K562 (cell line): ENCODE results near the gene MSS51. TPM values are rescaled to one million over a fixed set of nuclear protein-coding genes. Genes with fewer than 3 reads are reported as not detected.
A peak's percentile ranks its signal among the peaks of the same experiment; 100 is the strongest.

Experiments used
- ATAC-seq: fragments of 200-7000 bp; cut with Tn5 transposase; 3 replicates; pipeline ENCODE4 v1.9.1; 2020; ENCODE audit warnings: moderate library complexity
- BruUV-seq: library from RNA; stranded (reverse); fragments of 400-500 nt; replicated peaks from 2 replicates; lab custom pipeline; 2021; lab: Mats Ljungman, UMichigan
- CTCF ChIA-PET: fragments of 300-600 bp; formaldehyde crosslinking; extraction: SDS; loops from one replicate; lab custom pipeline; 2021; ENCODE audit warnings: low intra/inter-chr PET ratio; lab: Yijun Ruan, JAX
- POLR2A ChIA-PET: fragments of 300-600, 350-650 bp; sonication (Branson Sonifier 250); formaldehyde crosslinking; extraction: SDS; loops from one replicate; lab custom pipeline; 2021; ENCODE audit warnings: antibody characterized with exemption, inconsistent platforms; lab: Yijun Ruan, JAX
- DNase-seq, 4 experiments: peaks; one replicate each; pipeline versions ENCODE4 v3.0.0 to v3.0.0-alpha.2; 2011 to 2018; ENCODE audit warnings: low spot score in 3 of 4, mixed read lengths in 3 of 4; ENCODE audit errors: extremely low read depth in 1 of 4
- FAIRE-seq: peaks from 2 replicates; lab custom pipeline; 2011; peaks lifted over from hg19 to GRCh38; lab: Jason Lieb, UNC
- H2AFZ ChIP-seq: 2 replicates; pipeline ENCODE4 v1.6.0; 2011; ENCODE audit warnings: low read depth, low read length, control low read depth, inconsistent platforms
- H3K27ac ChIP-seq: fragments of 200-600 bp; 3 replicates; pipeline ENCODE4 v1.8.0; 2011; ENCODE audit warnings: low read depth, mild to moderate bottlenecking, control low read depth, inconsistent platforms, low read length, moderate library complexity, mixed read lengths; ENCODE audit errors: extremely low read depth
- H3K27me3 ChIP-seq, 2 experiments: fragments of 300-600 bp in 1 of 2; 2 replicates in 1 of 2; 3 replicates in 1 of 2; pipeline versions ENCODE4 v1.6.0 to v1.8.0; 2011; ENCODE audit warnings: inconsistent platforms in 2 of 2, low read length in 2 of 2, mild to moderate bottlenecking in 1 of 2, mixed read lengths in 1 of 2, moderate library complexity in 1 of 2; ENCODE audit not compliant: control insufficient read depth in 2 of 2, insufficient read depth in 2 of 2
- H3K36me3 ChIP-seq: fragments of 300-600 bp; 3 replicates; pipeline ENCODE4 v1.8.0; 2011; ENCODE audit warnings: mild to moderate bottlenecking, low read length, inconsistent platforms; ENCODE audit not compliant: control insufficient read depth, insufficient read depth
- H3K4me1 ChIP-seq, 2 experiments: fragments of 200-600 bp in 1 of 2; replicated peaks in 1 of 2; 2 replicates in 1 of 2; 3 replicates in 1 of 2; pipeline versions ENCODE4 v1.5.1 to v1.8.0; 2011; ENCODE audit warnings: inconsistent platforms in 2 of 2, low read length in 2 of 2, mild to moderate bottlenecking in 1 of 2, mixed read lengths in 1 of 2, moderate library complexity in 1 of 2; ENCODE audit not compliant: control insufficient read depth in 2 of 2, insufficient read depth in 2 of 2
- H3K4me2 ChIP-seq: 2 replicates; pipeline ENCODE4 v1.6.1; 2011; ENCODE audit warnings: low read length, control low read depth, inconsistent platforms, mixed read lengths; ENCODE audit not compliant: insufficient read depth
- H3K4me3 ChIP-seq: fragments of 200-600 bp; sonication (generic), shearing (Covaris generic); 2 replicates; pipeline ENCODE4 v1.5.1; 2016; ENCODE audit warnings: control low read depth, inconsistent platforms
- H3K79me2 ChIP-seq: fragments of 200-600 bp; 3 replicates; pipeline ENCODE4 v1.8.0; 2011; ENCODE audit warnings: low read length, inconsistent platforms; ENCODE audit not compliant: control insufficient read depth, insufficient read depth
- H3K9ac ChIP-seq, 2 experiments: 2 replicates each; pipeline versions ENCODE4 v1.6.0 to v1.6.1; 2011; ENCODE audit warnings: low read depth in 2 of 2, low read length in 2 of 2, control low read depth in 1 of 2, inconsistent platforms in 1 of 2, mild to moderate bottlenecking in 1 of 2, mixed read lengths in 1 of 2; ENCODE audit not compliant: insufficient read depth in 1 of 2
- H3K9me1 ChIP-seq: one replicate; pipeline ENCODE4 v1.6.0; 2011; ENCODE audit warnings: inconsistent platforms, mild to moderate bottlenecking, low read length, moderate library complexity; ENCODE audit not compliant: control insufficient read depth, insufficient read depth
- H3K9me3 ChIP-seq: replicated peaks from 2 replicates; pipeline ENCODE4 v1.5.1; 2011; ENCODE audit warnings: low read depth, low read length, inconsistent platforms; ENCODE audit not compliant: control insufficient read depth, insufficient read depth
- H4K20me1 ChIP-seq: replicated peaks from 2 replicates; pipeline ENCODE4 v1.6.1; 2011; ENCODE audit warnings: low read length, inconsistent platforms, mixed read lengths; ENCODE audit not compliant: control insufficient read depth, insufficient read depth
- CREB3 ChIP-seq: fragments of 450-650 bp; conservative IDR thresholded peaks from 2 replicates; pipeline ENCODE4 v1.6.1; 2016; ENCODE audit warnings: missing genetic modification characterization, low read depth, mild to moderate bottlenecking, missing compliant biosample characterization, moderate library complexity
- CREB5 ChIP-seq: fragments of 250-450 bp; sonication (Bioruptor Pico); IDR thresholded peaks from 2 replicates; pipeline ENCODE4 v1.5.0; 2020; ENCODE audit warnings: mild to moderate bottlenecking
- GABPB2 ChIP-seq: fragments of 250-450 bp; sonication (Bioruptor Pico); conservative IDR thresholded peaks from 2 replicates; pipeline ENCODE4 v1.5.1; 2021; ENCODE audit warnings: mild to moderate bottlenecking
- MAFF ChIP-seq: IDR thresholded peaks from 2 replicates; pipeline ENCODE4 v1.6.1; 2012; ENCODE audit warnings: low read length, improper control_type of control experiment
- MBD1 ChIP-seq: fragments of 250-450 bp; sonication (Bioruptor Pico); IDR thresholded peaks from 2 replicates; pipeline ENCODE4 v1.8.0; 2022; ENCODE audit warnings: inconsistent platforms
- PHF8 ChIP-seq: fragments of 200-600 bp; sonication (generic); IDR thresholded peaks from 2 replicates; pipeline ENCODE4 v1.6.1; 2012; ENCODE audit warnings: mixed run types, mild to moderate bottlenecking, inconsistent platforms, low read length, moderate library complexity, borderline replicate concordance
- ZNF24 ChIP-seq: fragments of 450-650 bp; IDR thresholded peaks from 2 replicates; pipeline ENCODE4 v1.6.1; 2016
- ZNF449 ChIP-seq: fragments of 250-450 bp; sonication (Bioruptor Pico); IDR thresholded peaks from 2 replicates; pipeline ENCODE4 v1.8.0; 2022; ENCODE audit warnings: moderate library complexity, mild to moderate bottlenecking, inconsistent platforms
- ZNF707 ChIP-seq: fragments of 250-450 bp; sonication (Bioruptor Pico); conservative IDR thresholded peaks from 2 replicates; pipeline ENCODE4 v1.8.0; 2022; ENCODE audit warnings: inconsistent platforms, mild to moderate bottlenecking, moderate library complexity
- WGBS: fragments of 100-300 bp; shearing (Covaris generic); methylation state at CpG from one replicate; pipeline ENCODE4 v1.1.6; 2016; ENCODE audit warnings: low coverage, mixed read lengths; ENCODE audit not compliant: insufficient coverage; ENCODE audit errors: missing lambda C conversion rate; 5-methylcytosine and 5-hydroxymethylcytosine counted together
- in situ Hi-C: fragments of 300-500 bp; cut with MboI; formaldehyde crosslinking; loops from 4 replicates; pipeline ENCODE4 v1.15.0; 2018; ENCODE audit warnings: inconsistent platforms, mixed read lengths
- intact Hi-C: fragments of 100-400 bp; cut with micrococcal nuclease; formaldehyde crosslinking; loops from 2 replicates; pipeline ENCODE4 v1.14.2; 2022
- polyA plus RNA-seq, 8 experiments: library from polyadenylated mRNA; depleted of rRNA in 4 of 8; stranded (reverse) in 5 of 8; unstranded in 3 of 8; fragments of >200 nt; fragmentation: Nextera tagmentation in 2 of 8; fragmentation: Illumina TruSeq in 1 of 8; extraction: Ambion mirVana in 2 of 8; extraction: Trizol in 1 of 8; gene quantifications; 2 replicates each; pipeline versions ENCODE4 v1.2.1 to v1.2.3, GENCODE V29; 2011 to 2014; ENCODE audit warnings: inconsistent platforms in 1 of 8, missing spikeins in 1 of 8
- total RNA-seq, 7 experiments: library from RNA; depleted of rRNA in 6 of 7; stranded (reverse); fragments of >200 nt in 6 of 7; fragmentation: Illumina TruSeq in 2 of 7; extraction: Trizol in 2 of 7; gene quantifications; 2 replicates each; pipeline versions ENCODE4 v1.2.1 to v1.2.3, GENCODE V29; 2011 to 2021; ENCODE audit warnings: low replicate concordance in 1 of 7
- TF ChIP-seq, protein P1 (sequence below): fragments of 450-650 bp; IDR thresholded peaks from 2 replicates; pipeline ENCODE4 v1.6.1; 2016; ENCODE audit warnings: antibody characterized with exemption
- TF ChIP-seq, protein P2 (sequence below): fragments of 450-650 bp; formaldehyde crosslinking; IDR thresholded peaks from 2 replicates; pipeline ENCODE4 v1.4.0; 2020; ENCODE audit warnings: mild to moderate bottlenecking, moderate library complexity
- TF ChIP-seq, protein P3 (sequence below): fragments of 250-450 bp; sonication (Bioruptor Pico); IDR thresholded peaks from 2 replicates; pipeline ENCODE4 v1.8.0; 2022; ENCODE audit warnings: inconsistent platforms, mild to moderate bottlenecking, moderate library complexity, borderline replicate concordance

MSS51 gene
- total and polyA plus RNA-seq, 9 of the 15 experiments (the other 6 are each of a cell fraction or from before 2014, with no cell fraction given): 0.28 to 1.8 (median 1.2) TPM

- POLR2A ChIA-PET: interaction anchor here (0.8 kb wide), 1 partner anchor 255 kb away, joined by 3 read pairs; no protein-coding TSS in a partner anchor
- FAIRE-seq (no peak), DNase-seq (no peak), ATAC-seq (no peak)
- intact Hi-C loops: no loop called here
- CTCF ChIA-PET: no interaction called here
- Histone ChIP-seq H3K79me2 (no peaks in the 10 kb centered on the region), H3K4me2 (no peak overlapping the region), H3K36me3 (peaks cover 82% of the 10 kb centered on the region), H4K20me1 (no peaks in the 10 kb centered on the region), H3K4me1 (no peaks in the 10 kb centered on the region), H3K27me3 (no peaks in the 10 kb centered on the region), H3K9me3 (no peaks in the 10 kb centered on the region), H2AFZ (no peak overlapping the region), H3K4me3 (no peak overlapping the region), H3K9me1 (no peaks in the 10 kb centered on the region), H3K27ac (no peak overlapping the region), H3K9ac (no peak overlapping the region)
- WGBS: 79% methylated on average over 3 of the region's 3 CpGs
- BruUV-seq: no TSS peak
- in situ Hi-C loops: no loop called here
- TF ChIP-seq ZNF449 (CRISPR knock-in tag): 0 out of 2 replicates have a peak, but pooled peaks have one; percentile 53
- TF ChIP-seq, protein P1, sequence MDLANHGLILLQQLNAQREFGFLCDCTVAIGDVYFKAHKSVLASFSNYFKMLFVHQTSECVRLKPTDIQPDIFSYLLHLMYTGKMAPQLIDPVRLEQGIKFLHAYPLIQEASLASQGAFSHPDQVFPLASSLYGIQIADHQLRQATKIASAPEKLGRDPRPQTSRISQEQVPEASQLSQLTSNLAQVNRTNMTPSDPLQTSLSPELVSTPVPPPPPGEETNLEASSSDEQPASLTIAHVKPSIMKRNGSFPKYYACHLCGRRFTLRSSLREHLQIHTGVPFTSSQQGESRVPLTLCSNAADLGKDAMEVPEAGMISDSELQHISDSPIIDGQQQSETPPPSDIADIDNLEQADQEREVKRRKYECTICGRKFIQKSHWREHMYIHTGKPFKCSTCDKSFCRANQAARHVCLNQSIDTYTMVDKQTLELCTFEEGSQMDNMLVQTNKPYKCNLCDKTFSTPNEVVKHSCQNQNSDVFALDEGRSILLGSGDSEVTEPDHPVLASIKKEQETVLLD: no peak
- TF ChIP-seq MBD1: no peak
- TF ChIP-seq, protein P2, sequence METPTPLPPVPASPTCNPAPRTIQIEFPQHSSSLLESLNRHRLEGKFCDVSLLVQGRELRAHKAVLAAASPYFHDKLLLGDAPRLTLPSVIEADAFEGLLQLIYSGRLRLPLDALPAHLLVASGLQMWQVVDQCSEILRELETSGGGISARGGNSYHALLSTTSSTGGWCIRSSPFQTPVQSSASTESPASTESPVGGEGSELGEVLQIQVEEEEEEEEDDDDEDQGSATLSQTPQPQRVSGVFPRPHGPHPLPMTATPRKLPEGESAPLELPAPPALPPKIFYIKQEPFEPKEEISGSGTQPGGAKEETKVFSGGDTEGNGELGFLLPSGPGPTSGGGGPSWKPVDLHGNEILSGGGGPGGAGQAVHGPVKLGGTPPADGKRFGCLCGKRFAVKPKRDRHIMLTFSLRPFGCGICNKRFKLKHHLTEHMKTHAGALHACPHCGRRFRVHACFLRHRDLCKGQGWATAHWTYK: no peak
- TF ChIP-seq ZNF707: 0 out of 2 replicates have a peak, but pooled peaks have one; percentile 30
- no peak for TF ChIP-seq ZNF24
- 0 out of 2 replicates have a peak, but pooled peaks have one; percentile 60 for TF ChIP-seq GABPB2 (CRISPR knock-in tag)
- TF ChIP-seq CREB5 (CRISPR knock-in tag): no peak
- no peak for TF ChIP-seq CREB3
- no peak for TF ChIP-seq MAFF
- no peak for TF ChIP-seq PHF8
- TF ChIP-seq, protein P3, sequence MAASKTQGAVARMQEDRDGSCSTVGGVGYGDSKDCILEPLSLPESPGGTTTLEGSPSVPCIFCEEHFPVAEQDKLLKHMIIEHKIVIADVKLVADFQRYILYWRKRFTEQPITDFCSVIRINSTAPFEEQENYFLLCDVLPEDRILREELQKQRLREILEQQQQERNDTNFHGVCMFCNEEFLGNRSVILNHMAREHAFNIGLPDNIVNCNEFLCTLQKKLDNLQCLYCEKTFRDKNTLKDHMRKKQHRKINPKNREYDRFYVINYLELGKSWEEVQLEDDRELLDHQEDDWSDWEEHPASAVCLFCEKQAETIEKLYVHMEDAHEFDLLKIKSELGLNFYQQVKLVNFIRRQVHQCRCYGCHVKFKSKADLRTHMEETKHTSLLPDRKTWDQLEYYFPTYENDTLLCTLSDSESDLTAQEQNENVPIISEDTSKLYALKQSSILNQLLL (CRISPR knock-in tag): peak; percentile 96
Measured at GRCh38 chr10:73376679-73377078, 56.7 kb downstream of the MSS51 start.
